HepG2 (cell line): ENCODE measurements around the gene TMEM143. TPM values are rescaled to one million over a fixed set of nuclear protein-coding genes. Genes with fewer than 3 reads are reported as not detected.

Source experiments
- ARHGAP35 ChIP-seq: sonication (generic); formaldehyde crosslinking; IDR thresholded peaks from 2 replicates; pipeline ENCODE4 v1.9.0; 2022; ENCODE audit warnings: mild to moderate bottlenecking, inconsistent platforms, moderate library complexity, missing genetic modification reagents, borderline replicate concordance
- ARNTL ChIP-seq: sonication (generic); formaldehyde crosslinking; IDR thresholded peaks from 2 replicates; pipeline ENCODE4 v1.4.0; 2020; ENCODE audit warnings: mild to moderate bottlenecking, missing genetic modification reagents
- CBFB ChIP-seq: sonication (generic); formaldehyde crosslinking; IDR thresholded peaks from 2 replicates; pipeline ENCODE4 v1.4.0; 2020; ENCODE audit warnings: missing genetic modification reagents
- CEBPB ChIP-seq: IDR thresholded peaks from 2 replicates; pipeline ENCODE4 v1.6.1; 2011; ENCODE audit warnings: low read depth, low read length, improper control_type of control experiment, borderline replicate concordance
- HDAC2 ChIP-seq: sonication (generic); formaldehyde crosslinking; IDR thresholded peaks from 2 replicates; pipeline ENCODE4 v1.4.0; 2020; ENCODE audit warnings: missing genetic modification reagents
- KAT8 ChIP-seq: IDR thresholded peaks from 2 replicates; pipeline ENCODE4 v1.6.1; 2016; ENCODE audit warnings: missing genetic modification reagents, missing compliant biosample characterization
- KLF15 ChIP-seq: sonication (generic); formaldehyde crosslinking; IDR thresholded peaks from 2 replicates; pipeline ENCODE4 v1.8.1; 2023; ENCODE audit warnings: borderline replicate concordance, mild to moderate bottlenecking, inconsistent platforms, missing genetic modification reagents, mixed read lengths
- NFE2 ChIP-seq: sonication (generic); formaldehyde crosslinking; IDR thresholded peaks from 2 replicates; pipeline ENCODE4 v1.4.0; 2020; ENCODE audit warnings: missing genetic modification reagents
- PCBP2 ChIP-seq: fragments of 200-400 bp; formaldehyde crosslinking; optimal IDR thresholded peaks from 2 replicates; pipeline ENCODE3; 2018; ENCODE audit warnings: low read length, low read depth; ENCODE audit not compliant: poor library complexity, severe bottlenecking
- POLR2A ChIP-seq, 2 experiments: IDR thresholded peaks; 2 replicates each; pipeline ENCODE4 v1.6.1; 2011; ENCODE audit warnings: low read depth in 2 of 2, low read length in 2 of 2, mild to moderate bottlenecking in 1 of 2, moderate library complexity in 1 of 2; ENCODE audit not compliant: insufficient read depth in 1 of 2
- RFXANK ChIP-seq: IDR thresholded peaks from 2 replicates; pipeline ENCODE4 v1.6.1; 2016
- SAP130 ChIP-seq: IDR thresholded peaks from 2 replicates; pipeline ENCODE4 v1.6.1; 2016; ENCODE audit warnings: low read depth
- SCMH1 ChIP-seq: sonication (generic); formaldehyde crosslinking; IDR thresholded peaks from 2 replicates; pipeline ENCODE4 v1.9.0; 2021; ENCODE audit warnings: missing genetic modification reagents, mild to moderate bottlenecking, borderline replicate concordance
- SP2 ChIP-seq: sonication (generic); formaldehyde crosslinking; IDR thresholded peaks from 2 replicates; pipeline ENCODE4 v1.5.1; 2020; ENCODE audit warnings: mild to moderate bottlenecking, missing genetic modification reagents
- TBX3 ChIP-seq: fragments of 450-650 bp; IDR thresholded peaks from 2 replicates; pipeline ENCODE4 v1.6.1; 2017; ENCODE audit warnings: antibody characterized with exemption, mild to moderate bottlenecking, inconsistent platforms, borderline replicate concordance
- ZBTB1 ChIP-seq: sonication (generic); formaldehyde crosslinking; IDR thresholded peaks from 2 replicates; pipeline ENCODE4 v1.4.0; 2020; ENCODE audit warnings: missing genetic modification reagents, borderline replicate concordance
- ZBTB7A ChIP-seq: sonication (generic); formaldehyde crosslinking; IDR thresholded peaks from 2 replicates; pipeline ENCODE4 v1.8.0; 2022; ENCODE audit warnings: mild to moderate bottlenecking, missing genetic modification reagents
- ZFYVE20 ChIP-seq: sonication (generic); formaldehyde crosslinking; IDR thresholded peaks from 2 replicates; pipeline ENCODE4 v1.8.0; 2023; ENCODE audit warnings: low read depth, mild to moderate bottlenecking, moderate library complexity, missing genetic modification reagents, borderline replicate concordance
- ZNF121 ChIP-seq: sonication (generic); formaldehyde crosslinking; IDR thresholded peaks from 2 replicates; pipeline ENCODE4 v1.5.0; 2020; ENCODE audit warnings: mild to moderate bottlenecking, missing genetic modification reagents
- ZNF124 ChIP-seq: sonication (generic); formaldehyde crosslinking; IDR thresholded peaks from 2 replicates; pipeline ENCODE4 v1.4.0; 2020; ENCODE audit warnings: missing genetic modification reagents
- ZNF225 ChIP-seq: sonication (generic); formaldehyde crosslinking; IDR thresholded peaks from 2 replicates; pipeline ENCODE4 v1.4.0; 2020; ENCODE audit warnings: mild to moderate bottlenecking, missing genetic modification reagents
- ZNF326 ChIP-seq: sonication (generic); formaldehyde crosslinking; IDR thresholded peaks from 2 replicates; pipeline ENCODE4 v1.4.0; 2020; ENCODE audit warnings: missing genetic modification reagents, borderline replicate concordance
- ZNF34 ChIP-seq: sonication (generic); formaldehyde crosslinking; IDR thresholded peaks from 2 replicates; pipeline ENCODE4 v1.4.0; 2020; ENCODE audit warnings: mild to moderate bottlenecking, missing genetic modification reagents, borderline replicate concordance
- ZNF451 ChIP-seq: sonication (generic); formaldehyde crosslinking; IDR thresholded peaks from 2 replicates; pipeline ENCODE4 v1.5.0; 2020; ENCODE audit warnings: mild to moderate bottlenecking, missing genetic modification reagents
- ZNF496 ChIP-seq: sonication (generic); formaldehyde crosslinking; IDR thresholded peaks from 2 replicates; pipeline ENCODE4 v1.8.1; 2023; ENCODE audit warnings: mild to moderate bottlenecking, moderate library complexity, missing genetic modification reagents; ENCODE audit not compliant: insufficient replicate concordance
- ZNF564 ChIP-seq: sonication (generic); formaldehyde crosslinking; IDR thresholded peaks from 2 replicates; pipeline ENCODE4 v1.8.1; 2023; ENCODE audit warnings: mild to moderate bottlenecking, missing genetic modification reagents
- ZNF678 ChIP-seq: sonication (generic); formaldehyde crosslinking; IDR thresholded peaks from 2 replicates; pipeline ENCODE4 v1.4.0; 2020; ENCODE audit warnings: mild to moderate bottlenecking, missing genetic modification reagents
- ZNF75D ChIP-seq: sonication (generic); formaldehyde crosslinking; IDR thresholded peaks from 2 replicates; pipeline ENCODE4 v1.8.1; 2023; ENCODE audit warnings: missing genetic modification reagents, mild to moderate bottlenecking, borderline replicate concordance
- polyA plus RNA-seq, 8 experiments: library from polyadenylated mRNA; depleted of rRNA in 3 of 8; stranded (reverse) in 7 of 8; unstranded in 1 of 8; fragments of >200 nt; fragmentation: Illumina TruSeq in 4 of 8; extraction: Trizol in 4 of 8; gene quantifications; 2 replicates each; pipeline versions ENCODE4 v1.2.1 to v1.2.3, GENCODE V29; 2011 to 2016; ENCODE audit warnings: low read depth in 4 of 8, missing spikeins in 1 of 8, mixed read lengths in 1 of 8; ENCODE audit not compliant: insufficient read depth in 1 of 8
- total RNA-seq, 5 experiments: library from RNA; depleted of rRNA; stranded (reverse); fragments of >200 nt; fragmentation: Illumina TruSeq; extraction: Trizol; gene quantifications; 2 replicates each; pipeline ENCODE4 v1.2.3, GENCODE V29; 2016; ENCODE audit warnings: low read depth in 1 of 5
- TF ChIP-seq, protein P1 (sequence below): sonication (generic); formaldehyde crosslinking; IDR thresholded peaks from 2 replicates; pipeline ENCODE4 v1.4.0; 2020; ENCODE audit warnings: mild to moderate bottlenecking, missing genetic modification reagents
- TF ChIP-seq, protein P2 (sequence below): sonication (generic); formaldehyde crosslinking; IDR thresholded peaks from 2 replicates; pipeline ENCODE4 v1.4.0; 2020; ENCODE audit warnings: mild to moderate bottlenecking, missing genetic modification reagents
- TF ChIP-seq, protein P3 (sequence below): sonication (generic); formaldehyde crosslinking; IDR thresholded peaks from 2 replicates; pipeline ENCODE4 v1.8.1; 2023; ENCODE audit warnings: mild to moderate bottlenecking, missing genetic modification reagents

The TMEM143 gene
- total and polyA plus RNA-seq, 2 of the 13 experiments (the other 11 are each of a cell fraction or from before 2014, with no cell fraction given): 7.7 to 11.3 TPM

DNA sequence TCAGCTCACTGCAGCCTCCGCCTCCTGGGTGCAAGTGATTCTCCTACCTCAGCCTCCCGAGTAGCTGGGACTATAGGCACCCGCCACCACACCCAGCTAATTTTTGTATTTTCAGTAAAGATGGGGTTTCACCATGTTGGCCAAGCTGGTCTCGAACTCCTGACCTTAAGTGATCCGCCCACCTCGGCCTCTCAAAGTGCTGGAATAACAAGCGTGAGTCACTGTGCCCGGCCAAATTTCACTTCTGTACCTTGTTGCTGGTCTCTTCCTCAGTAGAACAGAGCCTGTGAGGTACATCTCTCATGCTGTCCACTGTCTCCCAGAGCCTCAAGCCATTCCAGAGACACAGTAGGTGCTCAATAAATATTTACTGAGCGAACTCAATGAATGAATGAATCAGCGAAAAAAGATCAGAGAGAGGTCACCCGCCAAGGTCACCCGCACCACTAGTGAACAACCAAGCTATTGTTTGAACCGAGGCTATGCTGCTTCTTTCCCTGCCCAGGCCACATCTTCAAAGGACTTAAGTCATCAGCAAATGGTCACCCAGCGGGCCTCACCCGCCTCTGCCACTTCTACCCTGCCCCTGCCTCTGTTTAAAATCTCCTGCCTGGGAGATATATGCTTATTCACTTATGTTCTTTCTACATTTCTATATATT, 9.3 kb downstream of the TMEM143 start (continued):
- TF ChIP-seq CEBPB (no peak), ZNF121 (peak; percentile 25; the same call in 1 of the 2 replicates), ZNF225 (no peak), ZBTB1 (CRISPR knock-in tag) (no peak), KLF15 (CRISPR knock-in tag) (no peak), ARNTL (CRISPR knock-in tag) (no peak; the same call in 1 of the 2 replicates), PCBP2 (no peak), ZNF496 (CRISPR knock-in tag) (no peak), SP2 (CRISPR knock-in tag) (no peak), ZNF564 (CRISPR knock-in tag) (no peak), CBFB (CRISPR knock-in tag) (no peak), POLR2A (IDR thresholded peaks at IDR 0.05; ENCODE audit: insufficient read depth in 1 of 2, low read depth in 2 of 2, low read length in 2 of 2) (peak in 1 of 2 experiments; percentile 45; a peak in 2 of 4 replicates), ZNF124 (CRISPR knock-in tag) (peak; percentile 29; the same call in 1 of the 2 replicates), ZFYVE20 (CRISPR knock-in tag) (no peak), SCMH1 (CRISPR knock-in tag) (no peak), KAT8 (CRISPR knock-in tag) (peak; percentile 68), ZNF75D (CRISPR knock-in tag) (no peak), ZBTB7A (no peak), ZNF678 (CRISPR knock-in tag) (no peak), SAP130 (CRISPR knock-in tag) (peak; percentile 96), TBX3 (peak; percentile 95), ARHGAP35 (CRISPR knock-in tag) (no peak), ZNF34 (CRISPR knock-in tag) (no peak), NFE2 (peak; percentile 98), RFXANK (CRISPR knock-in tag) (no peak), ZNF451 (CRISPR knock-in tag) (no peak), ZNF326 (no peak), HDAC2 (CRISPR knock-in tag) (peak; percentile 85)
- TF ChIP-seq, protein P1, sequence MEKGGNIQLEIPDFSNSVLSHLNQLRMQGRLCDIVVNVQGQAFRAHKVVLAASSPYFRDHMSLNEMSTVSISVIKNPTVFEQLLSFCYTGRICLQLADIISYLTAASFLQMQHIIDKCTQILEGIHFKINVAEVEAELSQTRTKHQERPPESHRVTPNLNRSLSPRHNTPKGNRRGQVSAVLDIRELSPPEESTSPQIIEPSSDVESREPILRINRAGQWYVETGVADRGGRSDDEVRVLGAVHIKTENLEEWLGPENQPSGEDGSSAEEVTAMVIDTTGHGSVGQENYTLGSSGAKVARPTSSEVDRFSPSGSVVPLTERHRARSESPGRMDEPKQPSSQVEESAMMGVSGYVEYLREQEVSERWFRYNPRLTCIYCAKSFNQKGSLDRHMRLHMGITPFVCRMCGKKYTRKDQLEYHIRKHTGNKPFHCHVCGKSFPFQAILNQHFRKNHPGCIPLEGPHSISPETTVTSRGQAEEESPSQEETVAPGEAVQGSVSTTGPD (CRISPR knock-in tag): no peak
- TF ChIP-seq, protein P2, sequence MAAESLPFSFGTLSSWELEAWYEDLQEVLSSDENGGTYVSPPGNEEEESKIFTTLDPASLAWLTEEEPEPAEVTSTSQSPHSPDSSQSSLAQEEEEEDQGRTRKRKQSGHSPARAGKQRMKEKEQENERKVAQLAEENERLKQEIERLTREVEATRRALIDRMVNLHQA (CRISPR knock-in tag): no peak
- TF ChIP-seq, protein P3, sequence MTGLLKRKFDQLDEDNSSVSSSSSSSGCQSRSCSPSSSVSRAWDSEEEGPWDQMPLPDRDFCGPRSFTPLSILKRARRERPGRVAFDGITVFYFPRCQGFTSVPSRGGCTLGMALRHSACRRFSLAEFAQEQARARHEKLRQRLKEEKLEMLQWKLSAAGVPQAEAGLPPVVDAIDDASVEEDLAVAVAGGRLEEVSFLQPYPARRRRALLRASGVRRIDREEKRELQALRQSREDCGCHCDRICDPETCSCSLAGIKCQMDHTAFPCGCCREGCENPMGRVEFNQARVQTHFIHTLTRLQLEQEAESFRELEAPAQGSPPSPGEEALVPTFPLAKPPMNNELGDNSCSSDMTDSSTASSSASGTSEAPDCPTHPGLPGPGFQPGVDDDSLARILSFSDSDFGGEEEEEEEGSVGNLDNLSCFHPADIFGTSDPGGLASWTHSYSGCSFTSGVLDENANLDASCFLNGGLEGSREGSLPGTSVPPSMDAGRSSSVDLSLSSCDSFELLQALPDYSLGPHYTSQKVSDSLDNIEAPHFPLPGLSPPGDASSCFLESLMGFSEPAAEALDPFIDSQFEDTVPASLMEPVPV: no peak
